Smooth muscle cell (in vitro differentiated cells): ENCODE measurements around the gene NFYC. TPM values are rescaled to one million over a fixed set of nuclear protein-coding genes. Genes with fewer than 3 reads are reported as not detected.

Experiments used
- DNase-seq: peaks from one replicate; lab custom pipeline; 2025; ENCODE audit not compliant: unreplicated experiment; lab: John Stamatoyannopoulos, UW
- H2AFZ ChIP-seq: fragments of 200-600 bp; sonication (generic); 2 replicates; pipeline ENCODE4 v1.6.0; 2016; ENCODE audit warnings: antibody characterized with exemption, low read depth, mild to moderate bottlenecking
- H3F3A ChIP-seq: fragments of 200-600 bp; sonication (generic); 2 replicates; pipeline ENCODE4 v1.6.0; 2017; ENCODE audit warnings: antibody characterized with exemption, low read depth
- H3K27ac ChIP-seq: fragments of 200-600 bp; sonication (generic); 2 replicates; pipeline ENCODE4 v1.5.1; 2016; ENCODE audit warnings: low read depth, mild to moderate bottlenecking
- H3K27me3 ChIP-seq: fragments of 200-600 bp; sonication (generic); 2 replicates; pipeline ENCODE4 v1.6.1; 2016; ENCODE audit warnings: low read depth, mild to moderate bottlenecking
- H3K36me3 ChIP-seq: fragments of 200-600 bp; sonication (generic); 2 replicates; pipeline ENCODE4 v1.5.1; 2016; ENCODE audit warnings: low read depth
- H3K4me1 ChIP-seq: fragments of 200-600 bp; sonication (generic); 2 replicates; pipeline ENCODE4 v1.5.1; 2016; ENCODE audit warnings: low read depth
- H3K4me2 ChIP-seq: fragments of 200-600 bp; sonication (generic); 2 replicates; pipeline ENCODE4 v1.6.0; 2016; ENCODE audit warnings: mild to moderate bottlenecking
- H3K4me3 ChIP-seq: fragments of 200-600 bp; sonication (generic); 2 replicates; pipeline ENCODE4 v1.5.1; 2016; ENCODE audit warnings: mild to moderate bottlenecking
- H3K79me2 ChIP-seq: fragments of 200-600 bp; sonication (generic); 2 replicates; pipeline ENCODE4 v1.6.0; 2016; ENCODE audit warnings: low read depth, mild to moderate bottlenecking
- H3K9ac ChIP-seq: fragments of 200-600 bp; sonication (generic); 2 replicates; pipeline ENCODE4 v1.6.0; 2016; ENCODE audit warnings: low read depth
- H3K9me3 ChIP-seq: fragments of 200-600 bp; sonication (generic); replicated peaks from 2 replicates; pipeline ENCODE4 v1.5.1; 2016; ENCODE audit warnings: low read depth
- H4K20me1 ChIP-seq: fragments of 200-600 bp; sonication (generic); 2 replicates; pipeline ENCODE4 v1.6.0; 2016; ENCODE audit warnings: low read depth
- CTCF ChIP-seq: fragments of 200-600 bp; sonication (generic); IDR thresholded peaks from 2 replicates; pipeline ENCODE4 v1.5.1; 2017; ENCODE audit warnings: borderline replicate concordance, mild to moderate bottlenecking, antibody characterized with exemption; ENCODE audit not compliant: insufficient read depth, poor library complexity, severe bottlenecking
- WGBS: methylation state at CpG from one replicate; pipeline ENCODE4 v1.1.7; 2016; ENCODE audit warnings: low lambda C conversion rate; 5-methylcytosine and 5-hydroxymethylcytosine counted together
- polyA plus RNA-seq: library from polyadenylated mRNA; unstranded; fragments of >200 nt; fragmentation: Nextera tagmentation; extraction: Ambion mirVana; gene quantifications from 2 replicates; pipeline ENCODE4 v1.2.1, GENCODE V29; 2016
- total RNA-seq: library from RNA; depleted of rRNA; stranded (reverse); fragments of >200 nt; gene quantifications from 2 replicates; pipeline ENCODE4 v1.2.3, GENCODE V29; 2014

The NFYC gene
- total and polyA plus RNA-seq, 2 experiments from 2014 or later, result 18.1 to 28.6 TPM

GRCh38 chr1:40783001-40783905, 91.7 kb downstream of the NFYC start, which contains the start of gene KCNQ4:
KCNQ4 (plus strand) TSS chr1:40783787; CDS start chr1:40784094, 307 bp downstream.
- Histone ChIP-seq H3K27me3 (peaks cover 44% of the 10 kb centered on the region), H3K9me3 (no peaks in the 10 kb centered on the region), H3K9ac (no peak within 1 kb of the TSS), H3K27ac (no peak within 1 kb of the TSS), H3K4me3 (peak within 1 kb of the TSS; percentile 40), H4K20me1 (no peaks in the 10 kb centered on the region), H3K4me1 (peaks cover 10% of the 10 kb centered on the region), H2AFZ (no peak within 1 kb of the TSS), H3K79me2 (no peaks in the 10 kb centered on the region), H3F3A (no peaks in the 10 kb centered on the region), H3K36me3 (no peaks in the 10 kb centered on the region), H3K4me2 (peak within 1 kb of the TSS; percentile 89)
- no peak for TF ChIP-seq CTCF
- DNase-seq, result no peak
- WGBS, result 3% methylated on average over 37 of the region's 73 CpGs

GRCh38 chr1:40784141-40784770, 92.8 kb downstream of the NFYC start:
- no peak for DNase-seq
- no peak overlapping the region for H3K9ac ChIP-seq
- WGBS, result 20% methylated on average over 37 of the region's 63 CpGs

GRCh38 chr1:40784771-40785151, 93.3 kb downstream of the NFYC start:
- H3F3A ChIP-seq, result no peaks in the 10 kb centered on the region
- 91% methylated on average over 10 of the region's 10 CpGs for WGBS

More at GRCh38 chr1:40784141-40784770, 92.8 kb downstream of the NFYC start:
- H3K9me3 ChIP-seq, result no peaks in the 10 kb centered on the region
- H4K20me1 ChIP-seq, result no peaks in the 10 kb centered on the region
- H3K4me2 ChIP-seq, result peak overlapping the region; percentile 77
- peaks cover 44% of the 10 kb centered on the region for H3K27me3 ChIP-seq
- H3K36me3 ChIP-seq, result no peaks in the 10 kb centered on the region
- peaks cover 10% of the 10 kb centered on the region for H3K4me1 ChIP-seq
- H3K79me2 ChIP-seq, result no peaks in the 10 kb centered on the region
- no peak overlapping the region for H2AFZ ChIP-seq
- TF ChIP-seq CTCF, result no peak
- H3K27ac ChIP-seq, result no peak overlapping the region
- no peaks in the 10 kb centered on the region for H3F3A ChIP-seq
- H3K4me3 ChIP-seq, result peak overlapping the region; percentile 32

More at GRCh38 chr1:40784771-40785151, 93.3 kb downstream of the NFYC start:
- H3K4me3 ChIP-seq, result no peak overlapping the region
- H3K9ac ChIP-seq, result no peak overlapping the region
- no peak overlapping the region for H3K4me2 ChIP-seq
- no peak for DNase-seq
- H3K9me3 ChIP-seq, result no peaks in the 10 kb centered on the region
- no peak overlapping the region for H2AFZ ChIP-seq
- H3K36me3 ChIP-seq, result no peaks in the 10 kb centered on the region
- TF ChIP-seq CTCF, result no peak
- H3K4me1 ChIP-seq, result peaks cover 10% of the 10 kb centered on the region
- H3K27me3 ChIP-seq, result peaks cover 44% of the 10 kb centered on the region
- no peaks in the 10 kb centered on the region for H4K20me1 ChIP-seq
- no peaks in the 10 kb centered on the region for H3K79me2 ChIP-seq
- no peak overlapping the region for H3K27ac ChIP-seq
